Fibroblast of the aortic adventitia (primary cell): ENCODE results near the gene SCARB2. TPM values are rescaled to one million over a fixed set of nuclear protein-coding genes. Genes with fewer than 3 reads are reported as not detected.

Experiments used
- DNase-seq: peaks from one replicate; pipeline ENCODE4 v3.0.0-alpha.2; 2010; ENCODE audit warnings: low read depth
- H3K4me3 ChIP-seq: 2 replicates; pipeline ENCODE4 v1.5.1; 2011; ENCODE audit warnings: low read depth, mild to moderate bottlenecking, control low read depth, low read length, moderate library complexity
- total RNA-seq: library from RNA; depleted of rRNA; stranded (reverse); fragments of >200 nt; gene quantifications from 2 replicates; pipeline ENCODE4 v1.2.3, GENCODE V29; 2012; ENCODE audit warnings: low replicate concordance
- TF ChIP-seq, protein P1 (sequence below): IDR thresholded peaks from 2 replicates; pipeline ENCODE4 v1.5.1; 2011; ENCODE audit warnings: mild to moderate bottlenecking, low read length, control low read depth, inconsistent platforms; ENCODE audit not compliant: insufficient read depth

Gene SCARB2
- total RNA-seq, 1 donor: 184 TPM

DNA sequence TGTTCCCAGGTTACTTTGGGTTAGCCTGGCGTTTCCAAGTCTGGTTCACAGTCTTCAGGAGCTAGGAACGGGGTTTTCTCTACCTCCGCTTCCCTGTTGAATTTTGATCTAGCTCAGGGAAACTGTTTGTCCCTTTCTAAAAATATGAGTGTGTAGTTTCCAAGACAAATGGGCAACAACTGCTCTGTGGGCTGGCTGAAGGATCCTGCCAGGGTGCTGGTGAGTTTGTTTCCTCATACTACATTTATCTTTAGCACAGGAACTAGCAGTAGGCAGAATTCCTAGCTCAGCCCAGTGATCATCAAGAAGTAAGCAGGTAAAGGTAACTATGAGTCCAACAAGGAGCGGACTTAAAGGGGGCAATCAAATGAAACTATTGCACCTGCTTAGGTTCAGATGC lies 24.6 kb upstream of the SCARB2 start:
- DNase-seq: no peak
- TF ChIP-seq, protein P1, sequence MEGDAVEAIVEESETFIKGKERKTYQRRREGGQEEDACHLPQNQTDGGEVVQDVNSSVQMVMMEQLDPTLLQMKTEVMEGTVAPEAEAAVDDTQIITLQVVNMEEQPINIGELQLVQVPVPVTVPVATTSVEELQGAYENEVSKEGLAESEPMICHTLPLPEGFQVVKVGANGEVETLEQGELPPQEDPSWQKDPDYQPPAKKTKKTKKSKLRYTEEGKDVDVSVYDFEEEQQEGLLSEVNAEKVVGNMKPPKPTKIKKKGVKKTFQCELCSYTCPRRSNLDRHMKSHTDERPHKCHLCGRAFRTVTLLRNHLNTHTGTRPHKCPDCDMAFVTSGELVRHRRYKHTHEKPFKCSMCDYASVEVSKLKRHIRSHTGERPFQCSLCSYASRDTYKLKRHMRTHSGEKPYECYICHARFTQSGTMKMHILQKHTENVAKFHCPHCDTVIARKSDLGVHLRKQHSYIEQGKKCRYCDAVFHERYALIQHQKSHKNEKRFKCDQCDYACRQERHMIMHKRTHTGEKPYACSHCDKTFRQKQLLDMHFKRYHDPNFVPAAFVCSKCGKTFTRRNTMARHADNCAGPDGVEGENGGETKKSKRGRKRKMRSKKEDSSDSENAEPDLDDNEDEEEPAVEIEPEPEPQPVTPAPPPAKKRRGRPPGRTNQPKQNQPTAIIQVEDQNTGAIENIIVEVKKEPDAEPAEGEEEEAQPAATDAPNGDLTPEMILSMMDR: no peak
- no peak overlapping the region for H3K4me3 ChIP-seq

DNA sequence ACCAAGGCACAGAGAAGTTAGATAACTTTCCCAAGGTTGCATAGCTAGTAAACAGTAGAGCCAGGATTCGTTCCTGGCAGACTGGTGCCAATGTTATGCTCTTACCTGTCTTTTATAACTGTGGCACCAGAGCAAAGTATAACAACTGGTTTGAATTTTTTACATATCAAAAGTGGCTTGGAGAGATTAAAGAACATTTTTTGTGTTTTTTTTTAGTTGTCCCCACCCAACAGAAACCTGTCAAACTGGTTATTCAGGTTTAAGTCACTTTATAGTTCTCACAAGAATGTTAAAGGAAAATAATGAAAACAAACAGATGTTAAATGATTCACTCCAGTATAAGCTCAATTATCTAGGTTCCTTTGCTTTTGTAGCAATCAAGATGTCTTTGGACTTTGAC lies 22.3 kb upstream of the SCARB2 start:
- no peak overlapping the region for H3K4me3 ChIP-seq
- TF ChIP-seq, protein P1: no peak
- no peak for DNase-seq

DNA sequence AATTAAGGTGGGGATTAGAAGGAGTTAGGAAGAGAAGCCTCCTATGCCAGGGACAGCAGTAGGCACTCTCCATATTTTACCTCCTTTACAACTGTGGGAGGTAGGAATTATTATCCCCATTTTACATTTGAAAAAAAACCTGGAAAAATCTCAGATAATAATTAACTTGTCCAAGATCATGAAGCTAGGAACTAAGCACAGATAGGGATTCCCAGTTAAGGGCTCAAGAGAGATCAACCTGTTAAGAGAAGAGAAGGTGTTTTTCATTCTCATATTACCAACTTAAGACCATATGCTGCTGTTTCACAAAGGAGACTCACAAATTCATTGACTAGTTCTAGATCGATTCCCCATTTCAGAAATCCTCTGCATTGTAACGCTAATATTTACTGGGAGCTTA lies 21.8 kb upstream of the SCARB2 start:
- no peak overlapping the region for H3K4me3 ChIP-seq
- TF ChIP-seq, protein P1: no peak
- DNase-seq: no peak

DNA sequence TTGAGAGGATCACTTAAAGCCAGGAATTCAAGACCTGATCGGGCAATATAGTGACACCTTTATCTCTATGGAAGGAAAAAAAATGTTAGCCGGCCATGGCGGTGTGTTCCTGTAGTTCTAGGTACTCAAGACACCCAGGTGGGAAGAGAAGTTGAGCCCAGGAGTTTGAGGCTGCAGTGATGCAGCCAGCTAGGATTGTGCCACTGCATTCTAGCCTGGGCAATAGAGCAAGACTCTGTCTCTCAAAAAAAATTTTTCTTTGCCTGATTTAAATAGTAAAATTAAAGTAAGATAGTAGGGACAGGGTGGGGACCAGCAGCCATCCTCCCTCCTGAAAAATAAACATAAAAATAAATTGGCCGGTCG lies 21.0 kb upstream of the SCARB2 start:
- H3K4me3 ChIP-seq: no peak overlapping the region
- TF ChIP-seq, protein P1: no peak
- no peak for DNase-seq

DNA sequence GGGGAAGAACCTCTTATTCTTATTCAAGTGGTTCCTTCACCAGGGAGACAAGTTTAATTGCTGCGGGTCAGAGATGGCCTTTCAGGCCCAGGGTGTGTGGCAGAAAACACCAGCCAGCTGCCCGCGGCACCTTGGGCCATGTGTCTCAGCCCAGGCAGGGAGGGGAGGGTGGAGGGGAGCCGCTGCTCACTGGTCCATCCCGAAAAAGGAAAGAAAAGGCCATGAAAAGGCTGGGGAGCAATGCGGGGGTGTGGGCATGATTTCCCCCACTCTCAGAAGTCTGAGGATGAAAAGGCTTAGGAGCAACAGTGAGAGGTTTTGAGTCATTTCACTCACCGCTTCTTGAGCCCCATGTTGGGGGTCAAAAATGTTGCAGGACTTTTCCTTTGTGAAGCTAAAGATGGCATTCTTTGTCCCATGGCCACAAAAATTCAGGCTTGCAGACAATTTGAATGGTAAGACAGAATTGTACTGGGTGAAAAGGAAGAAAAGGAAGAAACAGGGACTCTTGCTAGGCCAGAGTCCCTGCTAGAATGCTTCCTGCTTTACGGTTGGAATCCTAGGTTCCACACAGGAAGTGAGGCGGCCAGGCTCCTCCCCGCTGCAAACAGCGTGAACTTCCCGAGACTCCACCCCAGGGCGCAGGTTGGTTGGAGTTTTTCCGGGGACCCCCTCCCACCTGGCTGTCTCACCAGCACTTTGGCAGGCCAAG lies 20.5 kb upstream of the SCARB2 start:
- TF ChIP-seq, protein P1: no peak
- H3K4me3 ChIP-seq: no peak overlapping the region
- DNase-seq: no peak

DNA sequence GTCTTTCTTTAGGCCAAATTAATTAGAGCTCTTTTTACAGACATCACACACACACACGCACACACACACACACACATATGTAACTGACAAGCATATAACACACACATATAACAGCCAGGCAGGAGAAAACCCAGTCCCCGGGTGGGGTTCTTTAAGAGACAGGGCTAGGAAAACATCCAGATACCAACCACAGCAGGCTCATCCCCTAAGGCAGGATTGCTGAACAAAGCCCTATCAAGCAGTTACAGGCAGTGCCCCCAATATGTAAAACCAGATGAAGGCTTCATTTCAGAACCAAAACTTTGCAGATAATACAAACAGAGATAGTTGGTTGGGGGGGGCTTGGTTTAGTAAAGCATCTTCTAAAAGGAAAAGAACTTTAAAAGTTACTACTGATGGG lies 19.9 kb upstream of the SCARB2 start:
- no peak for DNase-seq
- TF ChIP-seq, protein P1: no peak
- no peak overlapping the region for H3K4me3 ChIP-seq

DNA sequence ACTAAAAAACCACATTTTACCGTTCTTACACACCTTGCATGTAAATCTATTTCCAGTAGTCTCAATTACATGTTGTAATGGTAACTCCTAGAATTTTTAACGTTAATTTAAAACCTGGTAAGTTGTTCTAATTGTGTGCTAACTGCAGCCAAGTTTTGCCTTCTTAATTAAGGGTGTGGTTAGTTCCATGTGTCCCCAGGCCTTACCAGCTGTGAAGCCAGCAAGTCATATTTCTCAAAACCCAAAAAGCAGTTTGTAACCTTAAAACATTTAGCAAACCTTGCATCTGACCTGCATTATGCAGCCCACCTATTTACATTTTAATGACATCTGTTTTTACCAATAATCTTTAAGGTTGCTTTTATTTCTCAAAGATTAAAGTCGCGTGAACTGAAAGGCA lies 19.5 kb upstream of the SCARB2 start:
- TF ChIP-seq, protein P1: no peak
- H3K4me3 ChIP-seq: no peak overlapping the region
- no peak for DNase-seq
